ENCODE measurements around the gene HDDC2.

Gene HDDC2

GRCh38 chr6:125268765-125269164 lies 33.0 kb downstream of the HDDC2 start:
- no peak for DNase-seq

DNA sequence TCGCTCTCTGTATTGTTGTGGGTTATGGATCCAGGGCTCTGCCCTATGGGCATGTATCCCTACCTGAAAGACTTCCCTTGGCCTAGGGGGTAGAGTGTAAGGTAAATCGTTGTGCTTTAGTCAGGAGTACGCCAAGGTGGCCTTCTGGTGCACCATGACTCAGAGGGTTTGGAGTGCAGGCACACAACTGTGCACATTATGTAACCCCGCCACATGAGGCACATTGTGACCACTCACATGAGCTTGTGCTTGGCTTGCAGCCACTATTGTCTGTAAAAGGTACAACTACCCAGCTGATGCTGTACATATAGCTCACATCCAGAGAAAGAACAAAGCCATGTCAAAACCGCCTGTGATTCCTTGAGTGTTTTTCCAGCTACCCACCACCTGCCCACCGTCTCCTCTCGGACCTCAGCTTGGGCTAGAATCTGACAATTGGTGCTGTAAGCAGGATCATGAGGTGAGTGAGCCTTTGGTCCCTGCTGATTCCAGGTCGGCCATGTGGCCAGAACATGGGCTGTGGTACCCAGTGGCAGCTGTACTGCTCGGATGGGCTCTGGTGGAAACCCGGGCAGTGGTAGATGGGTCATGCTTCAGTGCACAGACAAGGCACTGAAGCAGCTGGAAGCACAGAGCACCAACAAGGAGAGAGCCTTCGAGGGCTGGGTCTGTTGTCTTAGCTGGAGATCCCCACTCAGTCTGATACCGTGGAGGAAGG lies 33.8 kb downstream of the HDDC2 start:
- no peak for DNase-seq

GRCh38 chr6:125264476-125264875 lies 37.3 kb downstream of the HDDC2 start:
- DNase-seq, result no peak

GRCh38 chr6:125262016-125263013 lies 39.5 kb downstream of the HDDC2 start:
- DNase-seq, result peak; percentile 25

GRCh38 chr6:125259354-125259736 lies 42.4 kb downstream of the HDDC2 start:
- no peak for DNase-seq

GRCh38 chr6:125258651-125259353 lies 43.0 kb downstream of the HDDC2 start:
- peak; percentile 70 for DNase-seq

DNA sequence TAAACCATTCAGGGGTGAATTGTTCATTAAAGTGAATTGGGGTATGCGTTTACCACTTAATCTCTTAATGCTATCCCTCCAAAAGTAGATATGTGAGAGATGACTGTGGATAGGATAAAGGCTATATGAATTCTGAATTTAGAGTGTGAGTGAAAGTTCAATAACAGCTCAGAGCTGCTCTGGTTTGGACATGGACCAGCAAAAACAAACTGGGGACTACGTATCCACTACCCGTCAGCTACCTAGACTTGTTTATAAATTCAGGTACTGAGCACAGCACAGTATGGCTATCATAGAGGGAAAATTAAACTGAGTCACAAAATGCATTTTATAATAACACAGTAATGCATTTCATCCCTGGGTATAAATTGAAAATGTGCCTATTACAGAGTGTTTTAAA lies 44.4 kb downstream of the HDDC2 start:
- no peak for DNase-seq

DNA sequence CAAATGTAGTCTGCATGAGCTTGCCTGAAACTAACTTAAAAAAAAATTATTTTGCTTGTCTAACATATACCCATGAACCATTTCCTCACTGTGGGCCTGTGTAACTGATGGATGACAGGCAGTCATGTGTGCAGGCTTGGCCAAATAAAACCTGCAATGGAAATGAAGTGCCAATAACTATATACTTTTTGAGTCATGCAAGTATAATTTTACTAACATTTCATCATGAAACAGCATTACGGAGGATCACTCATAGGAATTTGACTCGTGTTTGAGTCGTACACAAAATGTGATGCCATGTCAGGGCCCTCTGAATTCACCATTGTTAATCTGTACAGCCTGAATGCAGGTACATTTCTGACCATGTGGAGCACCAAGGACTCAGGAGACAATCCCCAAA lies 46.6 kb downstream of the HDDC2 start:
- no peak for DNase-seq

DNA sequence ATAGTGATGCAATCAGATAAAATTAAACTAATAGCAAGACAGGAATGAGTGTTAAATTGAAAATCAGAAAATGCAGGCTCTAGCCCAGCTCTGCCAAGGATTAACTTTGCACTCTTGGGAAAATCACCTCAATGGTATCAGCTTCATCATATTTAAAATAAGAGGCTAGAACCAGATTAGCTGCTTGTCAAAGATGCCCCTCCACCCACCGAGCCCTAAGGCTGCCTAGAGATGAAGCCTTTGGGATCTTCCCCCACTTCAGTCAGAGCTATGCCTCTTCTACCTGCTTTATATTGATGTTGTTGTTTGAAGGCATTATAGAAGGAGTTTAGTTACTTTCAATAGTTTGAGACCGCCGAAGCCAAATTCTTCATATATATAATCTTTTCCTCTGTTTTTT lies 47.4 kb downstream of the HDDC2 start:
- DNase-seq, result no peak

GRCh38 chr6:125253881-125254280 lies 47.9 kb downstream of the HDDC2 start:
- DNase-seq, result no peak

- DNase-seq, result no peak
These were observed 48.9 kb downstream of the HDDC2 start for GRCh38 chr6:125252891-125253290.

- no peak for DNase-seq
These were observed 50.1 kb downstream of the HDDC2 start for GRCh38 chr6:125251516-125252220.

DNA sequence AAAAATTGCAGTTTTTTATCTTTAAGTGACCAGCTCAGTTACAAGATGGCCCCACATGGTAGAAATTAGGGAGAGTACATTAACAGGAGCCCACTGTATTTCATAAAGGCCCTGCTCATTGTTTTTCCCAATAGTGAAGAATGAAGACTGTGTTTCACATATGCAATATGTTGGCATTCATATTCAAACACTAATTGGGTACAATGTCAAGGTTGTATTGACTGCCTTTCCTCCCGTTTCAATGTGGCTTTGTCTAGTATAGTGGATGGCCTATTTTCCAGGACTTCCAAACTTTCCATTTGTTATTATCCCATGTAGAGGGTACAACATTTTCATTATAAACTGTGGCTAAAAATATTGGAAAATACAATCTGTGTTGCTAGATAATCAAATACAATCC lies 51.3 kb downstream of the HDDC2 start:
- no peak for DNase-seq

GRCh38 chr6:125248136-125248535 lies 53.6 kb downstream of the HDDC2 start:
- no peak for DNase-seq

DNA sequence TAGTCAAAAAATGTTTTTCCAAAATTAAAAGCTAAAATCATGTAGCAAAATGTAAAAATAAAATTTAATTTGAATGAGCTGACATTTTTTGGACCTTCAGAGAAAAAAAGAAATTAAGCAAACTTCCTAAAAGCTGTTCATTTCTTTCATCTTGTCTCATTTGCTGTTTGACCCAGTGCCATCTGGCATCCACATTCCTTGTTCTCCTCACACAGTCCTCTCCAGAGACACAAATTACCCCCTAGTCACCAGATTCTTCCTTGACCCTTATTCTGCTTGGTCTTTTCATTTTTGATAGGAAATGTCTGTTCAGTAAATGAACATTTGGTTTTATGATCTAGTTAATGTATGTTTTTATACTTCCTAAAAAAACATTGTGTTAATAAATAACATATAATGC lies 55.2 kb downstream of the HDDC2 start:
- no peak for DNase-seq

DNA sequence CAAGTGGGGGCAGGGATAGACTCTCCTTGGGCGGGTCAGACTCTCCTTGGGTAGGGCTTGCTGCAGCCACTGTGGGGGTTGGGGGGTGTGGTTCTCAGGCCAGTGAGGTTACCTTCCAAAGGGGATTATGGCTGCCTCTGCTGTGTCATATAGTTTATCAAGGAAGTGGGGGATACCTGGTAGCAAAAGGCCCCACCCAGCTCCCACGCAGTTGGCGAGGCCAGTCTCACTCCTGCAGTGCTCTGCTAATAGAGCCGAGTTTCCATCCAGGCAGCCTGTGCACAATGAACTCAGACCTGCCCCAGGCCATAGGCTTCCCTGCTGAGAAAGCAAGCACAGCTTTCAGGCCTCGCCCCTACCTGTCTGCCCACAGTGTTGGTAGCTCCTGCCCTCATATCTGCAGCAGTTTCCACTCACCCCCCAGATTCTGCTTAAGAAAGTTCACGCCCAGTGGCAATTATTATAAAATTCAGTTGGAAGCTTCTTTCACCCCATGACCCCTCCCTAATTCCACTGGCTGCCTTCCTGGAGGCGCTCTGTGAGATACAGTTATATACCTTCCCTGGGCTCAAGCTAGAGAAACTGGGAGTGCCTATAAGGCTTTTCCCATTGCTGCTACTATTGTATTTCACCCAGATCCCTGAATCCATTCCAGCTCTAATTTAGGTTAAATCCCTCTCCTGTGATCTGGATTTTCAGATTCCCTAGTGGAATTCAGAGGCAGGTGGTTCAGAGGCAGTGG lies 56.1 kb downstream of the HDDC2 start:
- no peak for DNase-seq

GRCh38 chr6:125245109-125245508 lies 56.7 kb downstream of the HDDC2 start:
- no peak for DNase-seq

- no peak for DNase-seq
These were observed 64.0 kb downstream of the HDDC2 start for GRCh38 chr6:125237764-125238163.

DNA sequence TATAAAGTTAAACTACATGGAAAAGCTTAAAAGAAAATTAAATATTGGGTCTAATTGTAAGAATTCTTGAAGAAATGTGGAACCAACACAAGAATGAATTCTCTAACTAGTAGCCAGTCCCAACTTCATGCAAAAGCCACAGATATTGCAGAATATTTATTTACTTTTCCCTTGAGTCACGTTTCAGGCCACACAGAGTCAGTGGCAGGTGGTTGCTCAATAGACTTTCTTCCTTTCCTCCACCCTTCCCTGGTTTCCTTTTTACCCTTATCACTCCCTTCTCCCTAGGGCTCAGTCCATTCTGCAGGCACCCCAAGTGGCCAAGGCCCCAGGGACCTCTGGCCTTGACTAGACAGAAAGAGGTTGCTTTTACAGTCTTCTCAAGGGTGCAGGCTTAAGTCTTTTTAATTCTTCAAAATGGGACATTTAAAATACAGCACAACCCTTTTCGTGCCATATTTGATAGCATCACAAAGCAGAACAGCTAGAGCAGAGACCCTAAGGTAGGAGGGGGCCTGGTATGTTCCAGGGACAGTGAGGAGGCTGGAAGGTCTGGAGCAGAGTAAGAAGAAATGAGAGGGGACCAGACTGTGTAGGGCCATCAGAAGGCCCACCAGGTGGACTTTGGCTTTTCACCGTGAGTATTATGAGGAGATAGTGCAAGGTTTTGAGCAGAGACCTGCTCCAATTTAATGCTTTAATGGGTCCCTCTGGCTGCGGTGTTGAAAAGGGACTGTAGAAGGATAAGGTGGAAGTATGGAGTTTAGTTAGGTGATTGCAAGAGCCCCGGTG lies 65.0 kb downstream of the HDDC2 start:
- peak; percentile 49 for DNase-seq

DNA sequence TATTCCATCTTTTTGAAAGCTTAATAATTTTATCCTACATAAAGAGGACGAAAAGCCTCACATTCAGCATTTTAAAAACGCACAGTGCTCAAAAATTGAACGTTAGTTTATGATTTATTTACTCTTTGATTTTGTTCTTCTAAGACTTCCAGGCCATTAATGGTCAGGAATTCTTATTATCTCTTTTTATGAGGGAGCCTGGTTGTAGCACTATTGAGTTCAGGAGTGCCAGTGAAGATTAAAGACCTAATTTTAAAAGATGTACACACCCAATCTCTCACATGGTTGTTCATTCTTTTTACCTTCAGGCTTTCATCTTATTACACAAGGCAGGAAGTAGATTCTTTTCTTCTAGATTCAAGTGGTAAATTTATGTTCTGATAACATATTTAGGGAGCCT lies 68.6 kb downstream of the HDDC2 start:
- DNase-seq, result no peak

- no peak for DNase-seq
These were observed 69.3 kb downstream of the HDDC2 start for GRCh38 chr6:125232466-125232865.

Data from OCI-M1 (cell line).